Panc1 (cell line): ENCODE measurements around the gene GSTK1.

ENCODE experiments used
- CTCF ChIP-seq: fragments of 450-650 bp; IDR thresholded peaks from 2 replicates; pipeline ENCODE4 v1.5.1; 2017; ENCODE audit warnings: mild to moderate bottlenecking
- POLR2AphosphoS5 ChIP-seq: IDR thresholded peaks from 2 replicates; pipeline ENCODE4 v1.6.1; 2012; ENCODE audit warnings: mild to moderate bottlenecking, low read depth, low read length, moderate library complexity
- REST ChIP-seq, 2 experiments: IDR thresholded peaks; 2 replicates each; pipeline ENCODE4 v1.6.1; 2011 to 2012; ENCODE audit warnings: low read depth in 2 of 2, control low read depth in 1 of 2, low read length in 1 of 2, mild to moderate bottlenecking in 1 of 2, moderate library complexity in 1 of 2; ENCODE audit not compliant: insufficient read depth in 1 of 2

GRCh38 chr7:143299346-143299745 lies 36.1 kb downstream of the GSTK1 start:
- TF ChIP-seq CTCF (no peak), REST (IDR thresholded peaks at IDR 0.05; ENCODE audit: insufficient read depth in 1 of 2, low read depth in 2 of 2, low read length in 1 of 2) (no peak), POLR2AphosphoS5 (no peak)
